K562 (cell line): ENCODE results near the gene KLK13. TPM values are rescaled to one million over a fixed set of nuclear protein-coding genes. Genes with fewer than 3 reads are reported as not detected.

Experiments
- BACH1 ChIP-seq: fragments of 200-800 bp; sonication (Bioruptor generic); IDR thresholded peaks from 2 replicates; pipeline ENCODE4 v1.6.1; 2016; ENCODE audit warnings: missing genetic modification characterization, missing compliant biosample characterization
- CEBPB ChIP-seq: fragments of 450-650 bp; IDR thresholded peaks from 2 replicates; pipeline ENCODE4 v1.6.1; 2016; ENCODE audit warnings: missing genetic modification characterization, missing compliant biosample characterization
- CLOCK ChIP-seq: fragments of 250-450 bp; sonication (Bioruptor Pico); IDR thresholded peaks from 2 replicates; pipeline ENCODE4 v1.4.0; 2020; ENCODE audit warnings: mild to moderate bottlenecking, moderate library complexity, borderline replicate concordance
- ETS1 ChIP-seq: conservative IDR thresholded peaks from 2 replicates; pipeline ENCODE4 v1.6.1; 2011; ENCODE audit warnings: low read depth, mild to moderate bottlenecking, low read length; ENCODE audit not compliant: control insufficient read depth
- HCFC1 ChIP-seq: IDR thresholded peaks from 2 replicates; pipeline ENCODE4 v1.6.1; 2012; ENCODE audit warnings: low read depth, low read length, improper control_type of control experiment
- IRF2 ChIP-seq: sonication (generic); formaldehyde crosslinking; IDR thresholded peaks from 2 replicates; pipeline ENCODE4 v1.8.1; 2022; ENCODE audit warnings: mild to moderate bottlenecking, missing genetic modification reagents
- JUND ChIP-seq, 2 experiments: IDR thresholded peaks; 2 replicates in 1 of 2; 3 replicates in 1 of 2; pipeline ENCODE4 v1.6.1; 2011; ENCODE audit warnings: borderline replicate concordance in 2 of 2, low read depth in 2 of 2, low read length in 2 of 2, improper control_type of control experiment in 1 of 2, missing biosample characterization in 1 of 2, missing genetic modification characterization in 1 of 2, missing genetic modification reagents in 1 of 2
- LCOR ChIP-seq: sonication (generic); formaldehyde crosslinking; IDR thresholded peaks from 2 replicates; pipeline ENCODE4 v1.8.0; 2022; ENCODE audit warnings: mild to moderate bottlenecking, missing genetic modification reagents
- MEIS2 ChIP-seq: fragments of 450-650 bp; IDR thresholded peaks from 2 replicates; pipeline ENCODE4 v1.6.1; 2014; ENCODE audit warnings: mild to moderate bottlenecking; ENCODE audit not compliant: partially characterized antibody
- NCOA6 ChIP-seq: fragments of 450-650 bp; IDR thresholded peaks from 2 replicates; pipeline ENCODE4 v1.6.1; 2017; ENCODE audit warnings: mild to moderate bottlenecking
- SMAD3 ChIP-seq: fragments of 450-650 bp; formaldehyde crosslinking; conservative IDR thresholded peaks from 2 replicates; pipeline ENCODE4 v1.4.0; 2020; ENCODE audit warnings: mild to moderate bottlenecking
- TCF7L2 ChIP-seq: fragments of 150-350 bp; IDR thresholded peaks from 2 replicates; pipeline ENCODE4 v1.6.1; 2016; ENCODE audit warnings: low read depth, mild to moderate bottlenecking, low read length, moderate library complexity
- ZBED1 ChIP-seq: IDR thresholded peaks from 2 replicates; pipeline ENCODE4 v1.6.1; 2014
- ZFP91 ChIP-seq: sonication (generic); formaldehyde crosslinking; IDR thresholded peaks from 2 replicates; pipeline ENCODE4 v1.8.0; 2022; ENCODE audit warnings: mild to moderate bottlenecking, missing genetic modification reagents
- ZNF12 ChIP-seq: sonication (generic); formaldehyde crosslinking; IDR thresholded peaks from 2 replicates; pipeline ENCODE4 v1.4.0; 2020; ENCODE audit warnings: mild to moderate bottlenecking, missing genetic modification reagents
- ZNF408 ChIP-seq: fragments of 250-450 bp; sonication (Bioruptor Pico); IDR thresholded peaks from 2 replicates; pipeline ENCODE4 v1.4.0; 2020; ENCODE audit warnings: low read depth, mild to moderate bottlenecking, moderate library complexity
- ZNF561 ChIP-seq: fragments of 450-650 bp; formaldehyde crosslinking; conservative IDR thresholded peaks from 2 replicates; pipeline ENCODE4 v1.4.0; 2020; ENCODE audit warnings: mild to moderate bottlenecking, moderate library complexity
- polyA plus RNA-seq, 8 experiments: library from polyadenylated mRNA; depleted of rRNA in 4 of 8; stranded (reverse) in 5 of 8; unstranded in 3 of 8; fragments of >200 nt; fragmentation: Nextera tagmentation in 2 of 8; fragmentation: Illumina TruSeq in 1 of 8; extraction: Ambion mirVana in 2 of 8; extraction: Trizol in 1 of 8; gene quantifications; 2 replicates each; pipeline versions ENCODE4 v1.2.1 to v1.2.3, GENCODE V29; 2011 to 2014; ENCODE audit warnings: inconsistent platforms in 1 of 8, missing spikeins in 1 of 8
- total RNA-seq, 7 experiments: library from RNA; depleted of rRNA in 6 of 7; stranded (reverse); fragments of >200 nt in 6 of 7; fragmentation: Illumina TruSeq in 2 of 7; extraction: Trizol in 2 of 7; gene quantifications; 2 replicates each; pipeline versions ENCODE4 v1.2.1 to v1.2.3, GENCODE V29; 2011 to 2021; ENCODE audit warnings: low replicate concordance in 1 of 7
- TF ChIP-seq, protein P1 (sequence below): sonication (generic); formaldehyde crosslinking; IDR thresholded peaks from 2 replicates; pipeline ENCODE4 v1.8.1; 2022; ENCODE audit warnings: missing genetic modification reagents
- TF ChIP-seq, protein P2 (sequence below): sonication (generic); formaldehyde crosslinking; IDR thresholded peaks from 2 replicates; pipeline ENCODE4 v1.8.0; 2022; ENCODE audit warnings: missing genetic modification reagents, mild to moderate bottlenecking, borderline replicate concordance

KLK13 gene
- total and polyA plus RNA-seq, 9 of the 15 experiments (the other 6 are each of a cell fraction or from before 2014, with no cell fraction given): 0.72 to 9.0 (median 2.3) TPM

DNA sequence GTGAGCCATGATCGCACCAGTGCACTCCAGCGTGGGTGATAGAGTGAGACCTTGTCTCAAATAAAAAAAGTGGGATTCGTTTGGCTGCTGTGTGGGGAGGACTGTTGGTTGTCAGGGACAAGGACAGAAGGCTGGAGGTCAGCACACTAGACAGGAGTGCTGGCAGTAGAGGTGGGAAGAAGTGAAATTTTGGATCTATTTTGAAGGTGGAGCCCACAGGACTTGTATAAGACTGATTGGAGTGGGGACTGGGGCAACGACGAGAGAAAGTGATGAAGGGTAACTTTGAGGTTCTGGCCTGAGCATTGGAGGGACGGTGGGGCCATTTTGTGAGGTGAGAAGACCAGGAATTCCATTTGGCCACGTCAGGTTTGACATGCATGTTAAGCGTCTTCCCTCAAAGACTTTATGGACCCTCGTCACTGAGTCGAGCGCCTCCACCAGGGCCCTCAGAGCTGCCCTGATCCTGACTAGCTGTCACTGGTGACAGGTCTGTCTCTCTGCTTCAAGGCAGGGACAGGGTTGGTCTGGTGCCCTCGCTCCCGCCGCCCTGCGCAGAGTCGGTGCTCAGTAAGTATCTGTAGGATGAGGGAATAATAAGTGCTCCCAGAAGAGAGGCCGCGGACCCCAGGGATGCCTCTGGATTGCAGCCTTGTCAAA, 42.6 kb upstream of the KLK13 start (continued):
- TF ChIP-seq CEBPB (no peak), NCOA6 (no peak), JUND (IDR thresholded peaks at IDR 0.05; ENCODE audit: borderline replicate concordance, low read depth, low read length) (no peak), JUND (tag; IDR thresholded peaks at IDR 0.05; ENCODE audit: borderline replicate concordance, low read depth, low read length) (no peak), ZFP91 (CRISPR knock-in tag) (no peak), ZNF408 (CRISPR knock-in tag) (no peak), IRF2 (CRISPR knock-in tag) (no peak), SMAD3 (CRISPR knock-in tag) (no peak), MEIS2 (peak; percentile 89), ZNF12 (CRISPR knock-in tag) (peak; percentile 81), ZBED1 (no peak), HCFC1 (peak; percentile 55), ZNF561 (CRISPR knock-in tag) (no peak), LCOR (no peak), BACH1 (no peak), CLOCK (CRISPR knock-in tag) (no peak), ETS1 (no peak), TCF7L2 (no peak)
- TF ChIP-seq, protein P1, sequence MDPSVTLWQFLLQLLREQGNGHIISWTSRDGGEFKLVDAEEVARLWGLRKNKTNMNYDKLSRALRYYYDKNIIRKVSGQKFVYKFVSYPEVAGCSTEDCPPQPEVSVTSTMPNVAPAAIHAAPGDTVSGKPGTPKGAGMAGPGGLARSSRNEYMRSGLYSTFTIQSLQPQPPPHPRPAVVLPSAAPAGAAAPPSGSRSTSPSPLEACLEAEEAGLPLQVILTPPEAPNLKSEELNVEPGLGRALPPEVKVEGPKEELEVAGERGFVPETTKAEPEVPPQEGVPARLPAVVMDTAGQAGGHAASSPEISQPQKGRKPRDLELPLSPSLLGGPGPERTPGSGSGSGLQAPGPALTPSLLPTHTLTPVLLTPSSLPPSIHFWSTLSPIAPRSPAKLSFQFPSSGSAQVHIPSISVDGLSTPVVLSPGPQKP (CRISPR knock-in tag): no peak
- TF ChIP-seq, protein P2, sequence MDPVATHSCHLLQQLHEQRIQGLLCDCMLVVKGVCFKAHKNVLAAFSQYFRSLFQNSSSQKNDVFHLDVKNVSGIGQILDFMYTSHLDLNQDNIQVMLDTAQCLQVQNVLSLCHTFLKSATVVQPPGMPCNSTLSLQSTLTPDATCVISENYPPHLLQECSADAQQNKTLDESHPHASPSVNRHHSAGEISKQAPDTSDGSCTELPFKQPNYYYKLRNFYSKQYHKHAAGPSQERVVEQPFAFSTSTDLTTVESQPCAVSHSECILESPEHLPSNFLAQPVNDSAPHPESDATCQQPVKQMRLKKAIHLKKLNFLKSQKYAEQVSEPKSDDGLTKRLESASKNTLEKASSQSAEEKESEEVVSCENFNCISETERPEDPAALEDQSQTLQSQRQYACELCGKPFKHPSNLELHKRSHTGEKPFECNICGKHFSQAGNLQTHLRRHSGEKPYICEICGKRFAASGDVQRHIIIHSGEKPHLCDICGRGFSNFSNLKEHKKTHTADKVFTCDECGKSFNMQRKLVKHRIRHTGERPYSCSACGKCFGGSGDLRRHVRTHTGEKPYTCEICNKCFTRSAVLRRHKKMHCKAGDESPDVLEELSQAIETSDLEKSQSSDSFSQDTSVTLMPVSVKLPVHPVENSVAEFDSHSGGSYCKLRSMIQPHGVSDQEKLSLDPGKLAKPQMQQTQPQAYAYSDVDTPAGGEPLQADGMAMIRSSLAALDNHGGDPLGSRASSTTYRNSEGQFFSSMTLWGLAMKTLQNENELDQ (CRISPR knock-in tag): no peak
